Measurements from ENCODE around the gene FGF18. TPM values are rescaled to one million over a fixed set of nuclear protein-coding genes. Genes with fewer than 3 reads are reported as not detected.

FGF18 gene
- total and polyA plus RNA-seq, 2 experiments from 2014 or later, result 50.3 to 81.9 TPM

- Histone ChIP-seq H3K9me3 (ENCODE audit: low read depth) (no peaks in the 10 kb centered on the region), H3K4me1 (ENCODE audit: low read depth) (no peaks in the 10 kb centered on the region), H3K4me3 (no peak overlapping the region), H3K27ac (no peak overlapping the region), H3K36me3 (no peaks in the 10 kb centered on the region), H3K27me3 (no peaks in the 10 kb centered on the region)
- no peak for DNase-seq (ENCODE audit: low read depth in 1 of 2, low spot score in 1 of 2)
- no peak for TF ChIP-seq CTCF (IDR thresholded peaks at IDR 0.05; ENCODE audit: low read depth, low read length)
These were observed 60.8 kb downstream of the FGF18 start for GRCh38 chr5:171480239-171480638.

- H3K9me3 ChIP-seq (ENCODE audit: low read depth), result no peaks in the 10 kb centered on the region
- DNase-seq (ENCODE audit: low read depth in 1 of 2, low spot score in 1 of 2), result no peak
- no peak overlapping the region for H3K4me3 ChIP-seq
- H3K4me1 ChIP-seq (ENCODE audit: low read depth), result no peaks in the 10 kb centered on the region
- no peak for TF ChIP-seq CTCF (IDR thresholded peaks at IDR 0.05; ENCODE audit: low read depth, low read length)
- no peak overlapping the region for H3K27ac ChIP-seq
- H3K27me3 ChIP-seq, result no peaks in the 10 kb centered on the region
- H3K36me3 ChIP-seq, result no peaks in the 10 kb centered on the region
These were observed 62.4 kb downstream of the FGF18 start for GRCh38 chr5:171481571-171482433.

DNA sequence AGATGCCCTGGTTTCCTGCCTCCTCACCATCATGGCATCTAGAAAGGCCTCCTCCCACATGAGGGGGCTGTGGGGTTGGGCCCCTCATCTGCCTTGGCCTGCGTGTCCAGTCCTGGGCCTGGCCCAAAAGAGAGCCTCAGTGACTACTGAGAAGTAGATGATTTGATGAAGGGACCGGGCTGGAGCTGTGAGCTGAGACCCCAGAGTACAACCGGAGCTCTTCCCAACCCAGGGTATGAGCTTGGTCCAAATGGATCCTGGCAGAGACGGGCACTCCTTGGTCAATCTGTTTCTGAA is 62.9 kb downstream of the FGF18 start:
- DNase-seq (ENCODE audit: low read depth in 1 of 2, low spot score in 1 of 2), result no peak
- TF ChIP-seq CTCF (IDR thresholded peaks at IDR 0.05; ENCODE audit: low read depth, low read length), result no peak
- no peak overlapping the region for H3K4me3 ChIP-seq
- H3K27me3 ChIP-seq, result no peaks in the 10 kb centered on the region
- H3K27ac ChIP-seq, result no peak overlapping the region
- H3K4me1 ChIP-seq (ENCODE audit: low read depth), result no peaks in the 10 kb centered on the region
- no peaks in the 10 kb centered on the region for H3K36me3 ChIP-seq
- no peaks in the 10 kb centered on the region for H3K9me3 ChIP-seq (ENCODE audit: low read depth)

- DNase-seq (ENCODE audit: low read depth in 1 of 2, low spot score in 1 of 2), result peak in 1 of 2 donors; percentile 94
- H3K27me3 ChIP-seq, result no peaks in the 10 kb centered on the region
- no peaks in the 10 kb centered on the region for H3K4me1 ChIP-seq (ENCODE audit: low read depth)
- TF ChIP-seq CTCF (IDR thresholded peaks at IDR 0.05; ENCODE audit: low read depth, low read length), result no peak
- H3K4me3 ChIP-seq, result no peak overlapping the region
- no peaks in the 10 kb centered on the region for H3K36me3 ChIP-seq
- H3K27ac ChIP-seq, result no peak overlapping the region
- no peaks in the 10 kb centered on the region for H3K9me3 ChIP-seq (ENCODE audit: low read depth)
These were observed 64.2 kb downstream of the FGF18 start for GRCh38 chr5:171483551-171484135.

DNA sequence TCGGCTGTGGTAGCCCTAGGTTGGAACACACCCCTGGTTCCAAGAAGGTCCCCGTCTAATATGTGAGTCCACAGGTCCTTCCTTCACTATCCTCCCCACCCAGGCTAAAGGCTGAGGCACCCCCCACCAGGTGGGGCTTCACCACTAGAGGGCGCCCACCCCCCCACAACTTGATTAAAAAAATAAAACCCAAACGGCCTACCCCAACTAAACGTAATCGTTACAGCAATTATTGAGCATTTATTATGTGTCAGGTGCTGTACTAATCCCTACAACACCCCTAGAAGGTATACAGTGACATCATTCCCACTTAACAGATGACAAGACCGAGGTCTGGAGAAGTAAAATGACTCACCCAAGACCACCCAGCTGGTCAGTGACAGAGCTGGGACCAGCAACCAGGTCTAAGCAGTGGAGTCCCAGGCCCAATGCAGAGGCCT is 65.0 kb downstream of the FGF18 start:
- H3K4me1 ChIP-seq (ENCODE audit: low read depth), result no peaks in the 10 kb centered on the region
- H3K27me3 ChIP-seq, result no peaks in the 10 kb centered on the region
- H3K9me3 ChIP-seq (ENCODE audit: low read depth), result no peaks in the 10 kb centered on the region
- no peaks in the 10 kb centered on the region for H3K36me3 ChIP-seq
- DNase-seq (ENCODE audit: low read depth in 1 of 2, low spot score in 1 of 2), result peak in 1 of 2 donors; percentile 42
- no peak overlapping the region for H3K4me3 ChIP-seq
- H3K27ac ChIP-seq, result no peak overlapping the region
- TF ChIP-seq CTCF (IDR thresholded peaks at IDR 0.05; ENCODE audit: low read depth, low read length), result peak; percentile 70

All from cardiac muscle cell (in vitro differentiated cells and primary cell).